ENCODE measurements around the gene MLXIPL. TPM values are rescaled to one million over a fixed set of nuclear protein-coding genes. Genes with fewer than 3 reads are reported as not detected.
A peak's percentile ranks its signal among the peaks of the same experiment; 100 is the strongest.

The MLXIPL gene
- total and polyA plus RNA-seq, 2 of the 8 experiments (the other 6 are each of a cell fraction or from before 2014, with no cell fraction given) = 9.4 to 10.6 TPM

DNA sequence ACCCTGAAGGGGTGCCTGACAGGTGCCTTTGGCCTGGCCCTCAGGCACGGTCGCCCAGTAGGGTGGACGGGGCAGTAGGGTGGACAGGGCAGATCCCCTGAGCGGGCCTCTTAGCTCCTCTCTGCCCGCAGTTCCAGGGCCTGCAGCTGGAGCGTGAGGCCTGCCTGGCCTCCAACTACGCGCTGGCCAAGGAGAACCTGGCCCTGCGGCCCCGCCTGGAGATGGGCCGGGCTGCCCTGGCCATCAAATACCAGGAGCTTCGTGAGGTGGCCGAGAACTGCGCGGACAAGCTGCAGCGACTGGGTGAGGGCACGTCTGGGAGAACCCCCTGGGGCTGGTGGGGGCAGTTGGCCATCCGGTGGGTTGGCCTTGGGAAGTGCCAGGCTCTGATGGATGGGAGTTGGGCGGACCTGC, 45.0 kb upstream of the MLXIPL start:
- H3K23me2 ChIP-seq (ENCODE audit: low read depth, low read length) = peaks cover 5% of the 10 kb centered on the region; the same call in 1 of the 2 replicates
- no peaks in the 10 kb centered on the region for H3K79me2 ChIP-seq (ENCODE audit: control insufficient read depth in 1 of 2, insufficient read depth in 2 of 2, low read length in 2 of 2)
- DNase-seq (ENCODE audit: low read depth in 1 of 2, low spot score in 2 of 2) (no peak), FAIRE-seq (no peak)
- no peak for TF ChIP-seq TBP (IDR thresholded peaks at IDR 0.05; ENCODE audit: low read depth, low read length)
- no peak for TF ChIP-seq POLR2AphosphoS5 (IDR thresholded peaks at IDR 0.05; ENCODE audit: low read depth, low read length)
- TF ChIP-seq ZNF274 (IDR thresholded peaks at IDR 0.05; ENCODE audit: borderline replicate concordance, extremely low read depth, low read length) = no peak
- TF ChIP-seq NANOG (IDR thresholded peaks at IDR 0.05; ENCODE audit: insufficient read depth, low read depth, low read length, poor library complexity, severe bottlenecking) = no peak
- TF ChIP-seq KDM4A (IDR thresholded peaks at IDR 0.05; ENCODE audit: low read depth, low read length, severe bottlenecking) = no peak
- no peak overlapping the region for H2BK12ac ChIP-seq (ENCODE audit: low read depth, low read length)
- H3K14ac ChIP-seq (ENCODE audit: insufficient read length) = no peak overlapping the region
- no peak overlapping the region for H3K9ac ChIP-seq (replicated peaks in 1 of 4; ENCODE audit: extremely low read depth in 1 of 4, low read depth in 3 of 4, low read length in 3 of 4)
- H3K9me3 ChIP-seq (ENCODE audit: insufficient read depth in 2 of 2, low read depth in 1 of 2, low read length in 1 of 2) = no peaks in the 10 kb centered on the region
- H2AFZ ChIP-seq (ENCODE audit: low read length) = no peak overlapping the region
- H3K4me2 ChIP-seq (ENCODE audit: insufficient read depth in 1 of 2, low read depth in 2 of 2, low read length in 2 of 2) = peak overlapping the region in 1 of 2 experiments; percentile 76; a peak in 1 of 4 replicates
- H3K4me1 ChIP-seq (replicated peaks in 1 of 4; ENCODE audit: control insufficient read depth in 3 of 4, insufficient read depth in 4 of 4, low read length in 3 of 4) = peaks cover 0 to 20% (median 9%) of the 10 kb centered on the region in 4 experiments; a peak in 6 of 7 replicates
- no peak overlapping the region for H3K18ac ChIP-seq (ENCODE audit: extremely low read depth, low read length)
- WGBS, 2 experiments (ENCODE audit: extremely low coverage in 1 of 2, insufficient coverage in 1 of 2, insufficient read length in 1 of 2, insufficient replicate concordance in 2 of 2, low coverage in 1 of 2, low lambda C conversion rate in 2 of 2, missing lambda C conversion rate in 1 of 2) = 83% methylated on average over 19 of the region's 19 CpGs; no CpG with 5 or more reads in 1 of the 2 experiments
- H3K79me1 ChIP-seq (ENCODE audit: low read depth, low read length) = 0 out of 2 replicates have a peak, but pooled peaks cover 3% of the 10 kb centered on the region
- H2BK15ac ChIP-seq (ENCODE audit: low read length) = no peak overlapping the region
- H2BK20ac ChIP-seq (ENCODE audit: low read length) = no peak overlapping the region
- H2BK120ac ChIP-seq (replicated peaks; ENCODE audit: low read depth, low read length) = no peak overlapping the region
- no peak overlapping the region for H3K23ac ChIP-seq (ENCODE audit: insufficient read length)
- no peak overlapping the region for H4K5ac ChIP-seq (ENCODE audit: insufficient read length, low read depth, low read length)
- H3K4ac ChIP-seq (replicated peaks; ENCODE audit: insufficient read length, low read depth, low read length) = no peak overlapping the region
- no peak overlapping the region for H3K4me3 ChIP-seq (ENCODE audit: extremely low read depth in 1 of 4, insufficient read depth in 2 of 4, low read depth in 3 of 4, low read length in 4 of 4)
- no peak overlapping the region for H2AK5ac ChIP-seq (ENCODE audit: low read depth, low read length)
- no peaks in the 10 kb centered on the region for H4K20me1 ChIP-seq (replicated peaks in 1 of 2; ENCODE audit: control insufficient read depth in 1 of 2, insufficient read depth in 2 of 2, low read length in 2 of 2)
- no peak overlapping the region for H3K56ac ChIP-seq (replicated peaks; ENCODE audit: insufficient read length, low read depth, low read length)
- ChIA-PET POLR2A (ENCODE audit: partially characterized antibody) (interaction anchor here (0.6 to 2.1 kb wide), 10 partner anchors 13 to 147 kb away, joined by 3 to 6 read pairs (median 3); partner anchors contain the start of gene BAZ1B), CTCF (ENCODE audit: partially characterized antibody) (interaction anchor here (0.7 to 9.1 kb wide), 12 partner anchors 11 to 63 kb away, joined by 3 to 72 read pairs (median 4); no protein-coding TSS in a partner anchor)
- no peak overlapping the region; the same call in 1 of the 2 replicates for H4K8ac ChIP-seq (ENCODE audit: extremely low read depth, insufficient read depth, low read length)
- H4K91ac ChIP-seq (replicated peaks; ENCODE audit: insufficient read length, low read length) = no peak overlapping the region
- H2BK5ac ChIP-seq (ENCODE audit: low read depth, low read length) = no peak overlapping the region
- H3K27ac ChIP-seq (ENCODE audit: low read depth, low read length) = no peak overlapping the region
- H3K27me3 ChIP-seq (replicated peaks in 1 of 4; ENCODE audit: control insufficient read depth in 3 of 4, extremely low read depth in 1 of 4, insufficient read depth in 3 of 4, low read length in 3 of 4) = no peaks in the 10 kb centered on the region; a peak in 2 of 7 replicates
- no peaks in the 10 kb centered on the region for H3K36me3 ChIP-seq (ENCODE audit: control insufficient read depth in 2 of 4, insufficient read depth in 4 of 4, low read length in 3 of 4)
